ENCODE measurements around the gene ZNF8.
"Not testable (repeated sequence)": the region's sequence is repeated elsewhere in the genome, so short reads cannot be mapped to it uniquely, and the experiment has no call there.

DNA sequence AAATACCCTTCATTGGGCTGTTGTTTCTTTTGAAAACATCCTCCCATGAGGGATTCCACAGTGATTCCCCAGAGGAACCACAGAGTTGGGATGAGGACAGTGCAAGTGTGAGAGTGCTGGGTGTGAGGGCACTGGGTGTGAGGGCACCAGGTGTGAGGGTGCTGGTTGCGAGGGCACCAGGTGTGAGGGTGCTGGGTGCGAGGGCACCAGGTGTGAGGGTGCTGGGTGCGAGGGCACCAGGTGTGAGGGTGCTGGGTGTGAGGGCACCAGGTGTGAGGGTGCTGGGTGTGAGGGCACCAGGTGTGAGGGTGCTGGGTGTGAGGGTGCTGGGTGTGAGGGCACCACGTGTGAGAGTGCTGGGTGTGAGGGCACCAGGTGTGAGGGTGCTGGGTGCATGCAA, 20.5 kb upstream of the ZNF8 start:
- TF ChIP-seq, protein P1, sequence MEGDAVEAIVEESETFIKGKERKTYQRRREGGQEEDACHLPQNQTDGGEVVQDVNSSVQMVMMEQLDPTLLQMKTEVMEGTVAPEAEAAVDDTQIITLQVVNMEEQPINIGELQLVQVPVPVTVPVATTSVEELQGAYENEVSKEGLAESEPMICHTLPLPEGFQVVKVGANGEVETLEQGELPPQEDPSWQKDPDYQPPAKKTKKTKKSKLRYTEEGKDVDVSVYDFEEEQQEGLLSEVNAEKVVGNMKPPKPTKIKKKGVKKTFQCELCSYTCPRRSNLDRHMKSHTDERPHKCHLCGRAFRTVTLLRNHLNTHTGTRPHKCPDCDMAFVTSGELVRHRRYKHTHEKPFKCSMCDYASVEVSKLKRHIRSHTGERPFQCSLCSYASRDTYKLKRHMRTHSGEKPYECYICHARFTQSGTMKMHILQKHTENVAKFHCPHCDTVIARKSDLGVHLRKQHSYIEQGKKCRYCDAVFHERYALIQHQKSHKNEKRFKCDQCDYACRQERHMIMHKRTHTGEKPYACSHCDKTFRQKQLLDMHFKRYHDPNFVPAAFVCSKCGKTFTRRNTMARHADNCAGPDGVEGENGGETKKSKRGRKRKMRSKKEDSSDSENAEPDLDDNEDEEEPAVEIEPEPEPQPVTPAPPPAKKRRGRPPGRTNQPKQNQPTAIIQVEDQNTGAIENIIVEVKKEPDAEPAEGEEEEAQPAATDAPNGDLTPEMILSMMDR (IDR thresholded peaks at IDR 0.05) = not testable (repeated sequence)
- TF ChIP-seq POLR2AphosphoS5 (IDR thresholded peaks at IDR 0.05) = not testable (repeated sequence)
